Measurements from ENCODE around the gene HSF2BP.
"Not testable (repeated sequence)": the region's sequence is repeated elsewhere in the genome, so short reads cannot be mapped to it uniquely, and the experiment has no call there.

The HSF2BP gene

GRCh38 chr21:43651926-43652325 is 7.4 kb downstream of the HSF2BP start:
- not testable (repeated sequence) for DNase-seq (ENCODE audit: low read depth in 2 of 2)

- DNase-seq (ENCODE audit: low read depth in 2 of 2) = no peak
Measured at GRCh38 chr21:43648171-43648570, 11.1 kb downstream of the HSF2BP start.

GRCh38 chr21:43646550-43647260 is 12.6 kb downstream of the HSF2BP start:
- DNase-seq (ENCODE audit: low read depth in 2 of 2) = peak; percentile 61 to 74

GRCh38 chr21:43645976-43646375 is 13.3 kb downstream of the HSF2BP start:
- no peak for DNase-seq (ENCODE audit: low read depth in 2 of 2)

GRCh38 chr21:43645136-43645891 is 14.0 kb downstream of the HSF2BP start:
- DNase-seq (ENCODE audit: low read depth in 2 of 2) = no peak

GRCh38 chr21:43644609-43645008 is 14.7 kb downstream of the HSF2BP start:
- DNase-seq (ENCODE audit: low read depth in 2 of 2) = no peak

- DNase-seq (ENCODE audit: low read depth in 2 of 2) = no peak
Measured at GRCh38 chr21:43644071-43644470, 15.2 kb downstream of the HSF2BP start.

- DNase-seq (ENCODE audit: low read depth in 2 of 2) = no peak
Measured at GRCh38 chr21:43643193-43643592, 16.1 kb downstream of the HSF2BP start.

- DNase-seq (ENCODE audit: low read depth in 2 of 2) = no peak
Measured at GRCh38 chr21:43640400-43640799, 18.9 kb downstream of the HSF2BP start.

GRCh38 chr21:43639470-43640353 is 19.6 kb downstream of the HSF2BP start:
- DNase-seq (ENCODE audit: low read depth in 2 of 2) = no peak

- no peak for DNase-seq (ENCODE audit: low read depth in 2 of 2)
Measured at GRCh38 chr21:43637530-43638158, 21.6 kb downstream of the HSF2BP start.

GRCh38 chr21:43635436-43635835 is 23.9 kb downstream of the HSF2BP start:
- DNase-seq (ENCODE audit: low read depth in 2 of 2) = no peak

- no peak for DNase-seq (ENCODE audit: low read depth in 2 of 2)
Measured at GRCh38 chr21:43634618-43635017, 24.7 kb downstream of the HSF2BP start.

- no peak for DNase-seq (ENCODE audit: low read depth in 2 of 2)
Measured at GRCh38 chr21:43632373-43632905, 26.8 kb downstream of the HSF2BP start.

- no peak for DNase-seq (ENCODE audit: low read depth in 2 of 2)
Measured at GRCh38 chr21:43631411-43632107, 27.7 kb downstream of the HSF2BP start.

GRCh38 chr21:43627527-43627926 is 31.8 kb downstream of the HSF2BP start:
- DNase-seq (ENCODE audit: low read depth in 2 of 2) = no peak

- no peak for DNase-seq (ENCODE audit: low read depth in 2 of 2)
Measured at GRCh38 chr21:43626390-43626789, 32.9 kb downstream of the HSF2BP start.

- no peak for DNase-seq (ENCODE audit: low read depth in 2 of 2)
Measured at GRCh38 chr21:43624339-43624738, 34.9 kb downstream of the HSF2BP start.

GRCh38 chr21:43623588-43623987 is 35.7 kb downstream of the HSF2BP start:
- no peak for DNase-seq (ENCODE audit: low read depth in 2 of 2)

GRCh38 chr21:43622796-43623195 is 36.5 kb downstream of the HSF2BP start:
- DNase-seq (ENCODE audit: low read depth in 2 of 2) = no peak

GRCh38 chr21:43619856-43620255 is 39.4 kb downstream of the HSF2BP start:
- DNase-seq (ENCODE audit: low read depth in 2 of 2) = no peak
